Lower lobe of right lung (tissue), 2 donors: ENCODE data around the gene MGAT5. TPM values are rescaled to one million over a fixed set of nuclear protein-coding genes. Genes with fewer than 3 reads are reported as not detected.

Experiments
- ATAC-seq, 2 donors: fragments of 200-7000 bp; cut with Tn5 transposase; one replicate each; pipeline ENCODE4 v1.9.1; 2020 to 2022; ENCODE audit warnings: mild to moderate bottlenecking in 2 of 2, moderate library complexity in 2 of 2
- DNase-seq: peaks from one replicate; pipeline ENCODE4 v3.0.0-alpha.2; 2020
- H3K27ac ChIP-seq: fragments of 200-600 bp; one replicate; pipeline ENCODE4 v1.8.0; 2022
- H3K27me3 ChIP-seq: fragments of 200-600 bp; one replicate; pipeline ENCODE4 v1.8.0; 2022; ENCODE audit warnings: low read depth
- H3K36me3 ChIP-seq: fragments of 200-600 bp; one replicate; pipeline ENCODE4 v1.8.0; 2022; ENCODE audit warnings: mild to moderate bottlenecking
- H3K4me1 ChIP-seq: fragments of 200-600 bp; one replicate; pipeline ENCODE4 v1.8.0; 2022
- H3K4me3 ChIP-seq: fragments of 200-600 bp; one replicate; pipeline ENCODE4 v1.8.0; 2022; ENCODE audit warnings: mild to moderate bottlenecking
- H3K9me3 ChIP-seq: fragments of 200-600 bp; one replicate; pipeline ENCODE4 v1.8.0; 2022
- intact Hi-C: fragments of 100-400 bp; cut with DNase I; formaldehyde crosslinking; loops from one replicate; pipeline ENCODE4 v1.11.0; 2022
- total RNA-seq: library from RNA; stranded (reverse); fragmentation: NEBNext Ultra II Directional; extraction: Animal tissue kit (Norgen Biotek cat#: 25700); gene quantifications from one replicate; pipeline ENCODE4 v1.2.1, GENCODE V29; 2021
- TF ChIP-seq, protein P1 (sequence below): fragments of 200-600 bp; IDR thresholded peaks from one replicate; pipeline ENCODE4 v1.8.0; 2022; ENCODE audit warnings: antibody characterized with exemption, mild to moderate bottlenecking
- donor health status: DM: no; HTN: yes; CAD: no; lungs with severe emphysema.

MGAT5 gene
- total RNA-seq, 1 donor from 2014 or later = 61.7 TPM

GRCh38 chr2:134231301-134231964 lies 22.4 kb upstream of the MGAT5 start:
- Histone ChIP-seq H3K4me1 (peaks cover 21% of the 10 kb centered on the region), H3K9me3 (peaks cover 12% of the 10 kb centered on the region), H3K27me3 (no peaks in the 10 kb centered on the region), H3K27ac (no peak overlapping the region), H3K36me3 (no peaks in the 10 kb centered on the region), H3K4me3 (no peak overlapping the region)
- intact Hi-C loops = no loop called here
- TF ChIP-seq, protein P1, sequence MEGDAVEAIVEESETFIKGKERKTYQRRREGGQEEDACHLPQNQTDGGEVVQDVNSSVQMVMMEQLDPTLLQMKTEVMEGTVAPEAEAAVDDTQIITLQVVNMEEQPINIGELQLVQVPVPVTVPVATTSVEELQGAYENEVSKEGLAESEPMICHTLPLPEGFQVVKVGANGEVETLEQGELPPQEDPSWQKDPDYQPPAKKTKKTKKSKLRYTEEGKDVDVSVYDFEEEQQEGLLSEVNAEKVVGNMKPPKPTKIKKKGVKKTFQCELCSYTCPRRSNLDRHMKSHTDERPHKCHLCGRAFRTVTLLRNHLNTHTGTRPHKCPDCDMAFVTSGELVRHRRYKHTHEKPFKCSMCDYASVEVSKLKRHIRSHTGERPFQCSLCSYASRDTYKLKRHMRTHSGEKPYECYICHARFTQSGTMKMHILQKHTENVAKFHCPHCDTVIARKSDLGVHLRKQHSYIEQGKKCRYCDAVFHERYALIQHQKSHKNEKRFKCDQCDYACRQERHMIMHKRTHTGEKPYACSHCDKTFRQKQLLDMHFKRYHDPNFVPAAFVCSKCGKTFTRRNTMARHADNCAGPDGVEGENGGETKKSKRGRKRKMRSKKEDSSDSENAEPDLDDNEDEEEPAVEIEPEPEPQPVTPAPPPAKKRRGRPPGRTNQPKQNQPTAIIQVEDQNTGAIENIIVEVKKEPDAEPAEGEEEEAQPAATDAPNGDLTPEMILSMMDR = no peak
- ATAC-seq (no peak), DNase-seq (no peak)

DNA sequence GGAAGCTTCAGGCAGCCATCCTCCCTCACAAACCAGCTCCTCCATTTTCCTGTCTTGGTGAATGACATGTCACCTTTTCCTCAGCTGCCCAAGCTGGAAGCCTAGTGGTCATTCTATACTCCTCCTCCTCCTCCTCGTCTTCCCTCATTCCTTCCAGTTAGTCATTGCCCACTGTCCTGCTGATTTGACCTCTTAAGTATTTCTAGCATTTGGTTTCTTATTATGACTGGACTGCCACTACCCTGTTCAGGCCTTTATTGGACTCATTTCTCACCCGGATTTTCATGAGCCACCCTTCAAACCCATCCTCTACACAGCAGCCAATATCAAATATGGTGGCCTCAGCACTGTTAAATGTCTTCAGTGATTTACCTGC lies 21.9 kb upstream of the MGAT5 start:
- peaks cover 12% of the 10 kb centered on the region for H3K9me3 ChIP-seq
- H3K27me3 ChIP-seq = no peaks in the 10 kb centered on the region
- DNase-seq (no peak), ATAC-seq (no peak)
- H3K27ac ChIP-seq = no peak overlapping the region
- H3K4me1 ChIP-seq = peaks cover 21% of the 10 kb centered on the region
- intact Hi-C loops = no loop called here
- TF ChIP-seq, protein P1 = no peak
- no peak overlapping the region for H3K4me3 ChIP-seq
- H3K36me3 ChIP-seq = no peaks in the 10 kb centered on the region

- Histone ChIP-seq H3K27ac (no peak overlapping the region), H3K9me3 (peaks cover 12% of the 10 kb centered on the region), H3K4me3 (no peak overlapping the region), H3K4me1 (peaks cover 21% of the 10 kb centered on the region), H3K36me3 (no peaks in the 10 kb centered on the region), H3K27me3 (no peaks in the 10 kb centered on the region)
- intact Hi-C loops = no loop called here
- TF ChIP-seq, protein P1 = no peak
- ATAC-seq (peak; percentile 38 to 44), DNase-seq (no peak)
Observed at GRCh38 chr2:134232461-134232860, 21.4 kb upstream of the MGAT5 start.

DNA sequence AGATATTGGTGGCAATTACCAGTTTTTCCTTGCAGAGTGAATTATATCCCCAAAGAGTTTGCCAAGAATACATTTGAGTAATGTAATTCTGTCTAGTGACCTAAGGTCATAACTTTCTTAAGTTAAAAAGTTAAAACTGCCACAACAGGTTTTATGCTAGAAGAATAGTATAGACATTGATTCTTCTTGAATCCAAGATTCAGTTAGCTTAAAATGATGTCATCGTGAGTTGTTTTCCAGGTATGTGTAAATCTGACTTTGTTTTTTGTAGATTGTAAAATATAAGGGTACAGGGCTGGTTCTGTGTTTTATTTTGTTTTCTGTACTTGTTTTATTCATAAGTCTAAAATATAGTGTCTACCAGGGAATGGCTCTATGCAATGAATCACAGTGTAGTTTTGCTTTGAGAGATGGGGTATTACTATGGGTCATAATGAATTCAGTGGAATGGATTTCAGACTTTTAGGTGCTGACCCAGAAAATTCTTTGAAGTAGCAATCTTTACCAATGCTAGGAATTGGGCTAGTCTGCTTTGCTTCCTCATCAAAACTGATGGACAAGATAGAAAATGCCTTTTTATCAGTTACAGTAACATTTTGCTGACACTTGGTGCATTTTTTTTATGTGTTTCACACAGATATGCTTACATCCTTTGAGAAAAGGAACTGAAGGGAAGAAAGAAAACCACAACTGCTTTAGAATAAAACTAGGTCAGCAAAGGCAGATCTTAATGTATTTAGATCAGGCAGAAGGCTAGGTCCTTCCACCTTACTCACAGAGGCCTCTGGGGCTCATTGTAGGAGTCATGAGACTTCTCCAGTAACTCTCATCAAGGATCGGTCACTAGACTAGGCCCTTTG lies 20.8 kb upstream of the MGAT5 start:
- Histone ChIP-seq H3K4me3 (no peak overlapping the region), H3K9me3 (peaks cover 12% of the 10 kb centered on the region), H3K36me3 (no peaks in the 10 kb centered on the region), H3K4me1 (peaks cover 21% of the 10 kb centered on the region), H3K27ac (no peak overlapping the region), H3K27me3 (no peaks in the 10 kb centered on the region)
- TF ChIP-seq, protein P1 = no peak
- no peak for DNase-seq
- peak; percentile 29 to 51 for ATAC-seq
- intact Hi-C loops = no loop called here

DNA sequence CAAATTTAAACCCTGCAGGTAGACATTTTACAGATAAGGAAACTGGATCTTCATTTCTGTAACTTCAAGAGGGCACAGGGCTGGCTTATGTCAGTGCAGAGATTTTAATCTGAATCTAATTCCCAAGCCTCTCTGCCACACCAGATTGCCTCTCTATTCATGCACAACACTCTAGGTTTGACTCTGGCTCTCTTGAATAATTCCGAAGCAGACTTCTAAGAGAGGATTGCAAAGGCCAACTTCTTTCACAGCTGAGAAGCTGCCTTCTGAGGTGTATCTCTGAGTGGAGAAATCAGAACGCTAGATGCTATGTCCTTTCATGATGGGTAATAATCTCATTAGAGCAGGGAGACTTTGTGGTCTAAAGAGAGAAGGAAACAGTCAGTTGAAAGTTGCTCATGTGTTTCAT lies 20.1 kb upstream of the MGAT5 start:
- no peaks in the 10 kb centered on the region for H3K36me3 ChIP-seq
- DNase-seq = no peak

More for the DNA sequence above, 20.1 kb upstream of the MGAT5 start:
- intact Hi-C loops = no loop called here
- no peak for ATAC-seq
- TF ChIP-seq, protein P1 = no peak
- H3K4me1 ChIP-seq = peaks cover 21% of the 10 kb centered on the region
- H3K27ac ChIP-seq = no peak overlapping the region
- H3K27me3 ChIP-seq = no peaks in the 10 kb centered on the region
- no peak overlapping the region for H3K4me3 ChIP-seq
- peaks cover 6% of the 10 kb centered on the region for H3K9me3 ChIP-seq
